Muscle of arm (tissue), 12 donors: ENCODE results near the gene SSUH2. TPM values are rescaled to one million over a fixed set of nuclear protein-coding genes. Genes with fewer than 3 reads are reported as not detected.

ENCODE experiments used
- DNase-seq: peaks from one replicate; pipeline ENCODE4 v3.0.0-alpha.2; 2013
- polyA plus RNA-seq, 12 donors: library from polyadenylated mRNA; unstranded; fragments of 120-200 nt; gene quantifications; one replicate each; pipeline ENCODE4 v1.2.1, GENCODE V29; 2013; ENCODE audit not compliant: insufficient read length in 12 of 12

Gene SSUH2
- polyA plus RNA-seq, 12 donors: 1.7 to 4.1 (median 2.6) TPM; not detected in 2

DNA sequence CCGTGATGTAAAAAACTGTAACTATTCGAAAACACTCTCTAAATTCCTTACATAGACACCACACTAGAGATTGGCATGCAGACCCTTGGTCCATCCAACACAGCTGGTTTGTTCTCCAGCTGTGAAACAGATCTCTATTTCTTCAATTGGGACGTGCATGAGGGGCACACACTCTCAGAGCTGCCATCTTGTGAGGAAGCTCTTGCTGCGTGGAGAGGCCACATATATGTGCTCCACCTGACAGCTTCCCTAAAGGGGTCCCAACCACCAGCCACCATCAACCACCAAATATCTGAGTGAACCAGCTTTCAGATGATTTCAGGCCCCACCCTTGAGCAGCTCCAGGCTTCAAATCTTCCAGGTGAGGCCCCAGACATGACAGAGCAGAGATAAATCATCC lies 25.6 kb downstream of the SSUH2 start:
- no peak for DNase-seq

DNA sequence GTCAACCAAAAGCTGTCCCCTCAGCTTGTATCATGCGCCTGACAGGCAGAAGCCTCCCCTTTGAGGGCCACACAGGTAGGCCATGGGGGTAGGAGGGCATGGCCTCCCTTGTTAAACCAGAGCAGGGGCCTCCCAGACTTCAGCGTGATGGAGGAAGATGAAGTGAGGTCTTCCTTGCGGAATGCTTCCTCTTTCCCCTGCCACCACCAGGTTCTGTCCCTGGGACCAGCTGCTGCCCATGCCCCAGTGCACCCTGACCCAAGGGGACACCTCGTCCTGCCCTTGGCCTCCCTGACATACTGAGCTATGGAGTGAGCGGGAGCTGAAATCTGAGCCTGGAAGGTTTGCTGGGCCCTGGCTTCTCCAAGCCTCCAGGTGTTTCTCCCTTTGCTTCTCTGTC lies 26.7 kb downstream of the SSUH2 start:
- DNase-seq: no peak

DNA sequence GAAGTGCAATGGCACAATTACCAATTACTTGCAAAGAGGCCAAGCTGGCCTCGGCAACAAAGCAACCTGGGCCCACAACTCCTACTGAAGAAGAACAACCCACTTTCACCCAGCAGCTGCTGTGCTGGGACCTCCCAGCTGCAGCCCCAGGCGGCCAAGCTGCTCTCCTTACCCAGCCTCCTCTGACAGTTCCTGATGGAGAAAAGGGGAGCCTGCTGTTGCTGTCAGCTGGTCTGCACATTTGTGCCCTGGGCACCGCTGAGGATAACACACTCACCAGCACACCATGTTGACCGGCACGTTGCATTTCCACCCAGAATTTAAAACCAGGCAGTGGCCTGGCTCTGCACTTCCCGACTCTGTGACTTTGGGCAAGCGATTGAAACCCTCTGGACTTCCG lies 33.6 kb downstream of the SSUH2 start:
- DNase-seq: no peak

DNA sequence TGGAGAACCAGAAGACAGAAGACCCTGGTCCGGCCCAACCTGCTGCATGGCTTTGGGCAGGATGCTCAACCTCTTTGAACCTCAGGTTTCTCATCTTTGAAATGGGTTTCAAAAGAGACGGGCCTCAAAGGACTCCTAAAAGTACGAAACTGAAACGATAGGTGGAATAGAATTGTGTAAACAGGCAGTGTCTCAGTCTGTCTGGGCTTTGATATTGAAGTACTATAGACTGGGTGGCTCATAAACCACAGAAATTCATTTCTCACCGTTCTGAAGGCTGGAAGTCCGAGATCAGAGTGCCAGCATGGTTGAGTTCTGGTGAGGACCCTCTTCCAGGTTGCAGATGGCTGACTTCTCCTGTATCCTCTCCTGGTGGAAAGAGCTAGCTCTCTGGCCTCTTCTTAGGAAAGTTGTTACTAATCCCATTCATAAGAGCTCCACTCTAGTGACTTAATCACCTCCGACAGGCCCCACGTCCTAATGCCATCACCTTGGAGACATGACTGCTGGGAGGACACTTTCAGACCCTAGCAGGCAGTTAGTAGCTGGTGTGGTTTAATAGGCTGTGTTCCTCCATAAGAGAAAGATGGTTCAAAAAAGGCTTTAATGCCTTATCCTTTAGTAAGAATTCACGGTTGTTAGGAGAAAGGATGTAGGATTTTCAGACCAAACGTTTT lies 35.7 kb downstream of the SSUH2 start:
- DNase-seq: no peak

DNA sequence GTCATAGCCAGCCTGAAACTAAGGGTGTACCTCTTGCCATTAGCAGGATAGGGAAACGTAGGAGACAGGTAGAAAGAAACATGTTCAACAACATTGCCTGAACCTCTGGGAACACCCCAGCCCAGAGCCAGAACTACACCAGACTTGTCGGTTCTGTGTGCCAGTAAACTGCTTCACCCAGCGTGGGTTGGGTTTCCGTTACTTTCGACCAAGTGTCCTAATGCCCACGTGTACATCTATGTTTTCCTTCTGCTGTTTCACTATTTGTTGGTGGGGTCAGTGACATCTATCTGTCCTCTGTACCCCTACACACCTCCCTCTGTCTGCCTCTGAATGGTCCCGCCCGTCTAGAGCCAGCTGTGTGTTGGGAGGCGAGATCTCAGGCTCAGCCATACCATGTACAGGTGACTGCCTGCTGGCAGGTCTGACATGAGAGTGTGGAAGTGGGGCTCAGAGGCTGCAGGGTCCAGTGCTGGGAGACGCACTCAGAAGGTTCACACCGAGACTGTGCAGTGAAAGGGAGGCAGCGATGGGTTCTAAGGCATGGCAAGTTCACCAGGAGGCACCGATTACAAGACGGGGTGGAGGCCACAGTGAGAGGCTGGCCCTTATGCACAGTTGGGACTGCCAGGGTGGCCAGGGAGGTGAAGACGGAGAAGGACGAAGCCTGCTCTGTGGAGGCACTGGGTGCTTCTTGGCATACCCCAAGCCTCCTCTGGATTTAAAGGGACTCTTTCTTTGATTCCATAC lies 36.4 kb downstream of the SSUH2 start:
- no peak for DNase-seq

DNA sequence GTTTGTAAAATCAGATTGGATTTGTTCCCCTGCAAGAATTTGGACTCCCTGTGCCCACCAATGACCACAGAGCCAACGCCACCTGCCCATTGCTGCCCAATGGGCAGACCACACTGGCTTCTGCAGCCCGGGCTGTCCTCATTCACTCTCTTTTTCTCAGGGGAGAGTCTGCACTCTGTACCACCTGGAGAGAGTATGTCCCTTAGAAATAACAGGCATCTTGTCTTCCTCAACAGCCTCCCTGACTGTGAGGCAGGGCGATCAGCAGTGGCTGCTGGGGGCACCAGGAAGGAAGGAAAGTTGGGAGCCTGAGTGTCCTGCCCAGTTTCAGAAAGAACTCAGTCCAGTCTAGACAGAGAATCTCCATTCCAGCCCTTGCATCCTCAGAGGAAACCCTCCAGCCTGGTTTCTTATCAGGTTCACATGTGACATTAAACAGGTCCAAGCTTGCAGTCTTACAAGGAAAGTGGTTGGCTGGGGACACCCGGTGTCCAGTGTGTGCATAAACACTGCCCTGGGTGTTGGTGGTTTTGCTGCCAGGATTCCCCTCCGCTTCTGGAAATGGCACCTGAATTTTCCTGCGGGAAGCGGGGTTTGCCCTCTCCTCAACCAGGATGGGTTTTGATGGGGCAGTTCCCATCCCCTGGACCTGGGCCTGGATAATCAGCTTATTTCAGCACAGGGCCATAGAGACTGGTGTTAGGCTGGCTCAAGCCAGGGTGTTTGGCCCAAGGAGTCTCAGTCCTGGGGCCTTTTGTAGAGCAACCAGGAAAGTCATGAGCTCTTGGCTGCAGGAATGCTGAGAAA lies 37.2 kb downstream of the SSUH2 start:
- DNase-seq: peak; percentile 65

DNA sequence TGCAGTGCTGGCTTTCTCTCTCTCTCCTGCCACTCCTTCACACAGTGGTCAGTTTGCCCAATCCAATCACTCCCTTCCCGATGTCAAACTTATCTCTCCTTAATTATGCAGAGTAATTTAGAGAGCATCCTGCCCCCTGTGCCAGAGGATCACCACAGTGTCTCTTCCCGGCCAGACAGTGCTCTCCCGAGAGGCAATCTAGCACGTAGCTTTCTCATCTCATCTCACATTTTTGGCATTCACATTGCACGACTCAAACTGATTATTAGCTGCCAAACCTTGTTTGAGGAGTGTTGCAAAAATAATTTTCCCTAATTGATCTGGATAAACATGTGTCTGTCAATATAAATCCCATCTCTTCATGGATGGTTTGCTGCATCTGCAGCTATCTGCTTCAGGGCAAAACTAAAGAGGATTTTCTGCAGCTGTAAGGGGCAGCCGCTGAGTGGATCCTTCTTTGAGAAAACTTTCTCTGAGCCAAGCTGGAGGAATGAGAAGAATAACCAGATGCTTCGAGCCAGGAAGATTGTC lies 37.8 kb downstream of the SSUH2 start:
- DNase-seq: no peak

DNA sequence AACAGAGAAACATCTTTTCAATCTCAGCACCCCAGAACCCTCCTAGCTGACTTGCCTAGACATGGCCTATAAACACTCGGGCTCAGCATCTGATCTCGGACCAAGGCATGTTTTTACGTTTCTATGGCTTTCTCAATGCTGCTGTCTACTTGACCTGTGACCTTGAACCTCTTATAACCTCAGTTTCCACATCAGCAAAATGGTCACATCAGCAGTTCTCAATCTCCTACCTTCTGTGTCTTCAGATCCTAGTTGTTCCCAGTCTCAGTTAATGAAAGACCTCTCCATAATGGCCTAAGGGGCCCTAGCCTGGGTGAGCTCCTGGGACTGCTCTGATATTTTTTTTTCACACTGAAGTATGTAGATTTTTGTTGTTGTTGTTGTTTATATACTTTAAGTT lies 39.6 kb downstream of the SSUH2 start:
- no peak for DNase-seq

DNA sequence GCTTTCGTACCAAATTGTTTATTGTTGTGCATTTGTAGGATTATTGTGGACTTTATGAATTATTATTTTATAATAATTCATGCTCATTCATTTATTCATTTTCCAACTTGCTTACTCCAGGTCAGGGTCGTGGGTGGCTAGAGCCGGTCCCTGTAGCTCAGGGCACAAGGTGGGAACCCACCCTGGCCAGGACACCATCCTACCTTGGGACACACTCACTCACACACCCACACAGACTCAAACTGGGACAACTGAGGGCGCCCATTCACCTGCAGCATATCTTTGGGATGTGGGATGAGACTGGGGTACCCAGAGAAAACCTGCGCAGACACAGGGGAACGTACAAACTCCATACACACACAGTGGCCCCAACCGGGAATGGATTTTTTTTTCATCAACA lies 40.6 kb downstream of the SSUH2 start:
- no peak for DNase-seq

DNA sequence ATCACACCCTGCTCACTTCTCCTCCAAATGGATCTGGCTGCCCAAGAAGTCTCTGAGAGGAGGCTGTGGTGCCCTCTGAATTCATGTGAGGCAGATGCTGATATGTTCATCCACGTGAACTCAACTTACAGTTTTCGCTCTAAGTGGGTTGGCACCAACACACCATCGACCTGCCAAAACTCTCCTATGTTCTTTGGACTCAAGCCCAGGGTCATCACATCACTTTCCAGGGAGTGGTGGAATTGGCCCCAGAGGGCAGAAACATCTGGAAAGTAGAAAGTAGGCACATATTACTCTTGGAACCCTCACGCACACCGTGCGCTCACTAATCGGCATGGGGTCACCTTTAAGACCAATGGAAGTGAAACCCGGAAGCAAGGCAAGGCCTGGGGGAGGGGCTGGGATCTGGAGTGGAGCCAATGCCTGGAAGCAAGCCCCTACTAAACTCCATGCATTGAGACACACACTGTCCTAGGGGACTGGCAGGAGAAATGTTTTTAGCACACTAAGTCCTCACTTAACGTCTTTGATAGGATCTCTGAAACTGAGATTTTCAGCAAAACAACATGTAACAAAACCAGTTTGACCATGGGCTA lies 41.4 kb downstream of the SSUH2 start:
- DNase-seq: no peak

DNA sequence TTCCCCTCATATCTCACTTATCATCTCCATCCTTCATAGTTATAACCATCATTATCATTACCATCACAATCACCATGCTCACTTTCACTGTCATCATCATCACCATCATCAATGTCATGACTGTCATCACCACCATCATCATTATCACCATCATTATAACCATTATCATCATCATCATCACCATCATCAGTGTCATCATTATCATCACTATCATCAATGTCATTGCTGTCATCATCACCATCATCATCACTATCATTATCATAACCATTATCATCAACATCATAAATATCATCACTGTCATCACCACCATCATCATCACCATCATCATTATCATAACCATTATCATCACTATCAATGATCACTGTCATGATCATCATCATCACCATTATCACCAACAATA lies 44.1 kb downstream of the SSUH2 start:
- no peak for DNase-seq

DNA sequence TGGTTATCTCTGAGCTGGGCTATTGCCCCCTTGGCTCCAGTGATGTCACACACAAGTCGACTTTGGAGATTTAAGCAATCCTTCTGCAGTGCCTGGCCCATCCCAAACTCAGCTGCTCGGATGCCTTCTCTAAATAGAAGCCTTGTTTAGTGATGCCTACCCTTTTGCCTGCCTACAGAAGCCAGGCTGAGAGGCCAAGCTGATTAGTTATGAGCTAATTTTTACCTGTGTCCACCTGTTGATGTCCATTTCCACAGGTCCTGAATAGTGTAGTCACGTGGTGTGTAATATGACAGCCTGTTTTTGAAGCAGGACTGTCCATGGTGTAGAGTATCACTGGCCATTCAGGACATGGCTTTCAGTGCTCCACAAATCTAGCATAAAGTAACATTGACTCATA lies 45.5 kb downstream of the SSUH2 start:
- DNase-seq: no peak

DNA sequence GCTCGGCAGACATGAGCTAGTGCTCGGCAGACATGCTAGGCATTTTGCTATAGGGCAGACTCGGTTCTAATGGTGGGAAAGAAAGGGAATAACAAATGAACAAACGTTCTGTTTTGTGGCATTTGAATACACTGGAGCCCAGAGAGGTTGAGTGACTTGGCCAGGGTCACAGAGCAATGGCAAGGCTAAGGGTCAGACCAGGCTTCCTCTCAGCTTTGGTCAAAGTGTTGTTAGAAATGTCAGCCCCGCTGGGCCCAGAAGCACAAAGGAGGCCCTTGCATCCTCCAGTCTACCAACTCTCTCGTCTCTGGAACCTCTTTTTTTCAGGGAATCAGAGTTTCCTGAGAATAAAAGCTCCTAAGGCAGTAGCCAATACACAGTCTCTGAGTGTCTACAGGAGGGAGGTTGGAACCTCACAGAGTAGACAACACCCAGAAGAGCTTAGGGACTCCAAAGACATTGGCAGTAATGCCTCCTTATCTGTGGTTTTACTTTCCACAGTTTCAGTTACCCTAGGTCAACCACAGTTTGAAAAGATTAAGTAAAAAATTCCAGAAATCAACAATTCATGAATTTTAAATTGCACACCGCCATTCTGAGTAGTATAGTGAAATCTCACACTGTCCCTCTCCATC lies 47.3 kb downstream of the SSUH2 start:
- no peak for DNase-seq

DNA sequence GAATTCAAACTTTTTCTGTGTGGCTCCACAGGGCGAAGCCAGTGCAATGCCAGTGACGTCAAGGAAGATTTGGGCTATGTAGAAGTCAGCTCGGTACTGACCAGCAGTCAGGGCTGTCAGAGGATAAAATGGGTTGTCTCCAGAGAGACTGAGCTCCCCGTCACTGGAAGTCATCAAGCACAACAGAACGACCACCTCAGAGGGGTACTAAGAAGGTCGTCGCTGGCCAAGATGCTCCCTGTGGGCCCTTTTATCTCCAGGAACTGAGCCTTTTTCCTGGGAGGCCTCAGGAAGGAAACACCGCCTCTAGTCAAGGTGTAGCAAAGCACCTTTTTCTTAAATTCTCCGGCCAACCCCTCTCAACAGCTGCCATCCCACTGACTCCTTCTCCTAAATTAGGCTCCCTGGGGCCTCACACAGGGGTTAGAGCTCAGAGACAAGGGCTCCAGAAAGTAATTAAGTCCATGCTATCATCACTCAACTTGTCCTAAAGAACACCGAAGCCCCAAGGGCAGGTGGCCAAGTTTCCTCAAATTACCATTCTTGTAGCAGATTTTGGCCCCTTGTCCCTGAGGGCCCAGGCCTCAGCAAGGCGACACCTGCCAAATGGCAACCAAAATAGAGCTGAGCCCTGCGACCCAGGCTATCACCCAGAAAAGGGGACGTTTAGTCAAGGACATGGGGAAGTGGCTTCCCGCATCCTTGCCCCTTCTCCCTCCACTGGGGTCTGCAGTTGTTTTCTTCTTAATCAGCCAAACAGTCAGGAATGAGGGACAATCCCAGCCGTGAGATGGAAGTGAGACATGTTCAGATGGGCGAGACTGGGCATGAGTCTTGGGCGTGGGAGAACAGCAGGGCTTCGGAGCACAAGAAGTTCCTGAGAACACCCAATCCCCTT lies 48.0 kb downstream of the SSUH2 start:
- no peak for DNase-seq

DNA sequence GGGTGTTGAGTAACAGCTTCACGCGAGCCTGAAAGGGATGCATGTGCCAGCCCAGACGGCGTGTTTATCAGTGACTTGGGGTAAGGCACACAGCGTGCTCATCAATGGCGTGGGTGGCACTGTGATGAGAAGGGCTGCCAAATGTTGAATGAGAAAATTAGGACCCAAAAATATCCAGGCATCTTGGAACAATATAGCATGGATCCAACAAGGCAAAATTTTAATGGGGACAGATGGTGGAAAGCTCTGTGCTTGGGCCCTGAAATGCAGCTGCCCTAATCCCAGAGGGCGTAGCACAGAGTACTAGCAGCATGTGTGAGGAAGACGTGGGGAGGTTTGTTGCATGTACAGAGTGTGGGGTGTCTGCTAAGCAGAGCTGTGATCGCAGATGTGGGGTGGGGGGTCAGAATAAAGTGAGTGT lies 48.9 kb downstream of the SSUH2 start:
- no peak for DNase-seq

DNA sequence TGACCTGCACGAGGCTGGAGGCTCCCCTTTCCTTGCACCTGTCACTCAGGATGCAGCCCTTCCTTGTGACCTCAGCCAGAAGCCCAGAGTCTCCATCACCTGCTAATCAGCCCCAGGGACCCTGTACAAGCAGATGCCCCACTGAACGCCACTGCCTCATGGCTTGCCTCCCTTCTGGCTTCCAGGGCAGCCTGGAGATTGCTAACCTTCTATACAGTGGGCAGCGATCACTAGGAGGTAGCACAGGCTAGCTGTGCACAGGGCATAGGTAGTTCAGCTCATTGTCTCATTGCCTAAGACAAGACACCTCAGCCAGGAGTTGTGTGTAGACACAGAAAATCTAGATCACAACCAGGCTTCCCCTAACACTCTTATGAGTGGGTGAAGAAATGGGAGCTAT lies 49.3 kb downstream of the SSUH2 start:
- DNase-seq: no peak

DNA sequence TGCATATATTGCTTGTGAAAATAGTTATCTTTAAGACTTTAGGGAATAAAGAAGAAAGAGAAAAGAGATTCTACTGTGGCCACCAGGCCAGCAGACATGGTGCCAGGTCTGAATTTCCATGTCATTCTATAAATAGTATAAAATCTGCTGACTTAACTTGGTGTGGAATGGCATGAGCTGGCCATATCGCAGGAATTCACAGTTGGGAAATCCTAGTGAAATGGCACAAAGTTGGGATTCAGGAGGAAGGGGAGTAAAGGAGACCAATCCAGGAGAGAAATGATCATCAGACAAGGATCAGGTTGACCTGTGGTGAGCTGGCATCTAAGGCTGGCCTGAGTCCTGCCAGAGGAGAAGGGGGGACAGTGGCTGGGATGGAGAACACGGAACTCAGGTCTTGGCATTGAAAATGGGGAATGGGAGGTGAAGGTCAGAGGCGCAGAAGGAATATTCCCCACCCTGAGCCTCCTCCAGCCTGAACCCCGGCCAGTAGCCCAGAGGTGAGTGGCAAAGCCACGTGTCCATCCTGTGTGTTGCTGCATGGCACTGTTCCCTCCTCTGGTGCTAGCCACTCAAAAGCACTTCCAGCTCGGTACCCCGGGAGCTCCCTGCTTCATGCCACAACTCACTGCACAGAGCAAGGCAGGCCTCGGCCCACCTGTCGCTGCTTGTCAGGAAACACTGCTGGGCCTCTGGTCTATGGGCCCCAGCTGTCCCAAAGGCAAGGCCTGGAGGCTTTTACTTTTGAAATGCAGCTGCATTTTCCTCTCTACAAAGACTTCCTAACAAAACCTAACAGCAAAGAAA lies 51.4 kb downstream of the SSUH2 start:
- DNase-seq: peak; percentile 60

DNA sequence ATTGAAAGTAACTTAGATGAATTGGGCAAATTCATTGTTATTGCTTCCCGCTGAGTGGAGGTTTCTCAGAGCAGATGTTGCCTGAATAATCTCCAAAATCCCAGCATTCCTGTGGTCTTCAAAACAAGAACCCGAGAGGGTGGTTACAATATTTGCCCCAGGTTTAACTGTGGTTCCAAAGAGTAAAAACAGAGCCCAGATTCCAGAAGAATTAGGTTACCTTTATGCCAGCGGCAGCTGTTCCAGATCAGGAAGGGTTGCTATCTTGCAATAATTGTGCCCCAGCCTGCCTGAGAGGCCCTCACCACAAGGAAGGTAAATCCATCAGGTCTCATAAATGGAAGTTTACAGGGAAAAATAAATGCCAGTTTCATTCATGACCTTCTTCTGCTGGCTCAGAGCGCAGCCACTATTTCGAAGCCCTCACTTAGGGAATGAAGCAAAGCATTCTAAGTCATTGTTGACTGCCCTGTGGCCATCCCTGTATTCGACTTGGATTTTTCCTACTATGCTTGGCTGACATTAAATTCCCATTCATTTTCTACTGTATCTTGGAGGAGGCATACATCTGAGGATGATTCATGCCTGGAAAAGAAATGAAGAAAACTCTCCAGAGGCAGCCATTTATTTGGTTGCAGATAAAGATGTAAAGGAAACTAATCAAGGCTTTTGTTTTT lies 54.6 kb downstream of the SSUH2 start:
- DNase-seq: no peak

DNA sequence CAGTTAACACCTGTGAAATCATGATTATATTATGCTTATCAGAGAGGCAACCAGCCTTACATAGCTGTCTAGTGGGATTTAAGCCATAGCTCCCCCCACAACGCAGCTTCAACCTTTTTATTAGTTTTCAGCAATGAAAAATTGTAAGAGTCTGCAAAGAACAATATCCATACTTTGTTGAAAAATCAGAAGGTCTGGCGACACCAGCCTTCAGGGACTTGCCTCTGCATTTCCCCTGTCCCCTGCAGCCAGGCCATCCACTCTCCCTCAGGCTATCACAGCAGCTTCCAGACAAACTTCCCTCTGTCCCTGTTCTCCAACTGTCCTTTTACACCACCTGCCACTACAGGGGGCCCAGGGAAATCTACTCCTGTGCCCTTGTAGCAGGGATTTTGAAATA lies 59.9 kb downstream of the SSUH2 start:
- no peak for DNase-seq
